A204.1 (cell line): Measurements from ENCODE around the gene GRIN1.

Experiments
- FAIRE-seq: peaks from 2 replicates; lab custom pipeline; 2012; peaks lifted over from hg19 to GRCh38; lab: Jason Lieb, UNC

GRIN1 gene

GRCh38 chr9:137216188-137216965 lies 77.4 kb downstream of the GRIN1 start:
- FAIRE-seq, result no peak

DNA sequence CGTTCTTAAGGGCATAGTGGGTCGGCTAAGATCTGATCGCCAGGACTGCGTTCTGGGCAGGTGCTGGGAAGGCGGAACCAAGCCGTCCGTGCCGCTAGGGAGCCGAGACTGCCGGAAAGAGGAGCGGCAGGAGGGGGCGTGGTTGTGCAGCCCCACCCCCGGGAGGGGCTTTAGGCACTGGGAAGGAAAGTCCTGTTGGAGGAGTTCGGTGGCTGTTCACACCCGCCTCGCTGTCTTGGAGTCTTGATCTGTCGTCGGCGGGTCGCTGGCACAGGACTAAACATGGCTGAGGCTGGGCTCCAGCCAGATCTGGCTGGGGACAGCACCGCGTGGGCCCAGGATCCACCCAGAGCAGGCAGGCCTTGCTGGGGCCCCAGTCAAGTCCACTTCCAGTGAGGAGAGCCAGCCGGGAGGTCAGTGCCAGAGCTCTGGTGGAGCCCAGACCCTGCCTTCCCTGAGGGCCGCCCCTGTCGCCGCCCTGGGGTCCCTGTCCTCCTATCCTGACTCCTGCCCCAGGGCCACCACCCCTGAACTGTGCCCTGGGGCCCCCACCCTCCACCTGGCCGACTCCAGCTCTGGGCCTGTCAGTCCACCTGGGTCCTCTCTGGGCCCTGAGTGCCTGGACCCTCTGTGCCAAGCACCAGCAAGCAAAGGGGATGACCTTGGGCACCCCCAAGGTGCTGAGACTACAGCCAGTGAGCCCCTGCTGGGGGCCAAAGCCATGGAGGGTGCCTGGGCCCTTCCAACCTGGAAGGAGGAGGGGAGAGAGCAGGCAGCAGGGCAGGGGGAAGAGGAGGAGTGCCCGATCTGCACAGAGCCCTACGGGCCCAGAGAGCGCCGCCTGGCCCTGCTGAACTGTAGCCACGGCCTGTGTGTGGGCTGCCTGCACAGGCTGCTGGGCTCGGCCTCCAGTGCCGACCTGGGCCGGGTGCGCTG lies 78.6 kb downstream of the GRIN1 start:
- peak; percentile 47 for FAIRE-seq

GRCh38 chr9:137218212-137218753 lies 79.3 kb downstream of the GRIN1 start:
- no peak for FAIRE-seq
